ENCODE results near the gene USO1.

- TF ChIP-seq CTCF (conservative IDR thresholded peaks at IDR 0.05 in 1 of 2, IDR thresholded peaks at IDR 0.05 in 1 of 2; ENCODE audit: extremely low read depth in 1 of 2, insufficient read depth in 1 of 2, low read depth in 1 of 2, low read length in 2 of 2) = no peak
- TF ChIP-seq EZH2 (IDR thresholded peaks at IDR 0.05; ENCODE audit: borderline replicate concordance, low read length) = no peak
These were observed 99.4 kb downstream of the USO1 start for GRCh38 chr4:75823812-75824211.
